ENCODE measurements around the gene LDAH.

Gene LDAH

GRCh38 chr2:20641123-20641985, 181.5 kb downstream of the LDAH start:
- no peak for DNase-seq (ENCODE audit: extremely low read depth in 1 of 2, low read depth in 1 of 2)

- DNase-seq (ENCODE audit: extremely low read depth in 1 of 2, low read depth in 1 of 2), result no peak
These were observed 182.3 kb downstream of the LDAH start for GRCh38 chr2:20640411-20641122.

- DNase-seq (ENCODE audit: extremely low read depth in 1 of 2, low read depth in 1 of 2), result no peak
These were observed 184.1 kb downstream of the LDAH start for GRCh38 chr2:20638646-20639430.

GRCh38 chr2:20638014-20638413, 184.9 kb downstream of the LDAH start:
- no peak for DNase-seq (ENCODE audit: extremely low read depth in 1 of 2, low read depth in 1 of 2)

GRCh38 chr2:20637147-20637546, 185.8 kb downstream of the LDAH start:
- no peak for DNase-seq (ENCODE audit: extremely low read depth in 1 of 2, low read depth in 1 of 2)

- no peak for DNase-seq (ENCODE audit: extremely low read depth in 1 of 2, low read depth in 1 of 2)
These were observed 187.0 kb downstream of the LDAH start for GRCh38 chr2:20635675-20636584.

GRCh38 chr2:20635113-20635510, 187.8 kb downstream of the LDAH start:
- no peak for DNase-seq (ENCODE audit: extremely low read depth in 1 of 2, low read depth in 1 of 2)

- DNase-seq (ENCODE audit: extremely low read depth in 1 of 2, low read depth in 1 of 2), result no peak
These were observed 188.3 kb downstream of the LDAH start for GRCh38 chr2:20634507-20635112.
